ENCODE measurements around the gene PTPN1. TPM values are rescaled to one million over a fixed set of nuclear protein-coding genes. Genes with fewer than 3 reads are reported as not detected.

PTPN1 gene
- total RNA-seq, 2 experiments from 2014 or later = 17.1 to 25.1 TPM

DNA sequence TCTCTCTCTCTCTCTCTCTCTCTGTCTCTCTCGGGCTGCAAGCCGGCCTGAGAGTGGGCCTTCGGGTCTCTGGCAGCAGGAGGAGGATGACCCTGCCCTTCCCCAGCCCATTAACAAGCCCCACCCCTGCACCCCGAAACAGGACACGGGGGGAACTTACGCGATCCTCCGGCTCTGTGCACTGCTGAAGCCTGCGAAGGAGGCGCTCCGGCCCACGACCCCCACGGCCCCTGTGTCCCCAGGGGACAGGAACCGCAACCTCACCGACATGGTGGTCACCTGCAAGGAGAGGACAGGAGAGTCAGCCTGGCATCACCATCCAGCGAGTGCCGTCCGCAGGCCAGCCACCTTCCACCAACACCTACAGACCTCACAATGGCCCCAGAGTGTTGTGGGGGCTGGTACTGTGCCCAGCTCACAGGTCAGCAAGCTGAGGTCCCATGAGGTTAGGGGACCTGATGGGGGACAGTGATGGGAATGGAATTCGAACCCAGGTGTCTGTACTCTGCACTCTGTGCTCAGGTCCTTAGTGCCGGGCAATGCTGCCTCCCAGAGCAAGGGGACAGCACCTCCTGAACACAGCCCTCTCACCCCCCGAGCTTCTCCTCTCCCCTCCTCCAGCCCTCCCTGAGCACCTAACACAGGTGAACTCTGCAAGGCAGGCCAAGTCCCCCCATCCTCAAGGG lies 120.5 kb downstream of the PTPN1 start:
- Histone ChIP-seq H3K27ac (ENCODE audit: low read depth, low read length, poor library complexity, severe bottlenecking) (no peak overlapping the region), H3K4me2 (ENCODE audit: low read length) (no peak overlapping the region), H2AFZ (ENCODE audit: low read length) (no peak overlapping the region), H3K4me1 (ENCODE audit: insufficient read depth, low read length, poor library complexity, severe bottlenecking) (peaks cover 21% of the 10 kb centered on the region), H3K79me2 (ENCODE audit: insufficient read depth, low read depth, low read length) (no peaks in the 10 kb centered on the region), H3K36me3 (ENCODE audit: insufficient read depth, low read length) (no peaks in the 10 kb centered on the region), H3K4me3 (ENCODE audit: low read depth, low read length, poor library complexity, severe bottlenecking) (no peak overlapping the region), H4K20me1 (ENCODE audit: insufficient read depth, low read length) (no peaks in the 10 kb centered on the region), H3K9me3 (ENCODE audit: low read length) (no peaks in the 10 kb centered on the region), H3K9me2 (ENCODE audit: insufficient read depth, low read length) (no peaks in the 10 kb centered on the region)
- DNase-seq (ENCODE audit: low spot score) = no peak
- BruUV-seq (replicated peaks) = no TSS peak
- ChIA-PET CTCF (ENCODE audit: unreplicated experiment) (interaction anchor here (0.6 kb wide), 1 partner anchor 38 kb away, joined by 4 read pairs; no protein-coding TSS in a partner anchor), POLR2A (no interaction called here)
- TF ChIP-seq, protein P1, sequence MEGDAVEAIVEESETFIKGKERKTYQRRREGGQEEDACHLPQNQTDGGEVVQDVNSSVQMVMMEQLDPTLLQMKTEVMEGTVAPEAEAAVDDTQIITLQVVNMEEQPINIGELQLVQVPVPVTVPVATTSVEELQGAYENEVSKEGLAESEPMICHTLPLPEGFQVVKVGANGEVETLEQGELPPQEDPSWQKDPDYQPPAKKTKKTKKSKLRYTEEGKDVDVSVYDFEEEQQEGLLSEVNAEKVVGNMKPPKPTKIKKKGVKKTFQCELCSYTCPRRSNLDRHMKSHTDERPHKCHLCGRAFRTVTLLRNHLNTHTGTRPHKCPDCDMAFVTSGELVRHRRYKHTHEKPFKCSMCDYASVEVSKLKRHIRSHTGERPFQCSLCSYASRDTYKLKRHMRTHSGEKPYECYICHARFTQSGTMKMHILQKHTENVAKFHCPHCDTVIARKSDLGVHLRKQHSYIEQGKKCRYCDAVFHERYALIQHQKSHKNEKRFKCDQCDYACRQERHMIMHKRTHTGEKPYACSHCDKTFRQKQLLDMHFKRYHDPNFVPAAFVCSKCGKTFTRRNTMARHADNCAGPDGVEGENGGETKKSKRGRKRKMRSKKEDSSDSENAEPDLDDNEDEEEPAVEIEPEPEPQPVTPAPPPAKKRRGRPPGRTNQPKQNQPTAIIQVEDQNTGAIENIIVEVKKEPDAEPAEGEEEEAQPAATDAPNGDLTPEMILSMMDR (conservative IDR thresholded peaks at IDR 0.05; ENCODE audit: low read length) = no peak
- TF ChIP-seq EZH2phosphoT487 (IDR thresholded peaks at IDR 0.05; ENCODE audit: borderline replicate concordance, low read depth, low read length) = no peak
- intact Hi-C loops (cut with micrococcal nuclease; ENCODE audit: unreplicated experiment) = no loop called here

DNA sequence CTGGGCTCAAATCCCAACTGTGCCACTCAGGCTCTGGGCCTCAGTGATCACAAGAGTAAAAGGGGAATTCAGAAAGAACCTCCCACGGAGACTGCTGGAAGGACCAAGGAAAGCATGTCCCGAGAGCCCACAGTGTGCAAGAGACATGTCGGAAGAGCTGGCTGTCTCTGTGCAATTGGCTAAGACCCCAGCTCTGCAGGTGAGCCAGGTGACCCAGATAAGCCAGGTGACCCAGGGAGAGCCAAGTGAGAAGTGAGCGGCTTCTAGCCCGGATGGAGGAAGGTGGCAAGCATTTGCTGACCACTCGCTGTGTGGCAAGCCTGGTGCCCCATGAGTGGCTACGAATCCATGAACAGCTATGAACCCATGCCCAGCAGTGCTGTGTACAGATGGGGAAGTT lies 122.1 kb downstream of the PTPN1 start:
- DNase-seq (ENCODE audit: low spot score) = no peak
- ChIA-PET POLR2A (interaction anchor here (0.5 to 0.6 kb wide), 2 partner anchors 18 to 35 kb away, joined by 5 to 6 read pairs; no protein-coding TSS in a partner anchor), CTCF (ENCODE audit: unreplicated experiment) (no interaction called here)
- H3K9me2 ChIP-seq (ENCODE audit: insufficient read depth, low read length) = no peaks in the 10 kb centered on the region
- no peak overlapping the region for H3K27ac ChIP-seq (ENCODE audit: low read depth, low read length, poor library complexity, severe bottlenecking)
- TF ChIP-seq EZH2phosphoT487 (IDR thresholded peaks at IDR 0.05; ENCODE audit: borderline replicate concordance, low read depth, low read length) = no peak
- TF ChIP-seq, protein P1 (conservative IDR thresholded peaks at IDR 0.05; ENCODE audit: low read length) = no peak
- intact Hi-C loops (cut with micrococcal nuclease; ENCODE audit: unreplicated experiment) = no loop called here
- no peak overlapping the region for H3K4me2 ChIP-seq (ENCODE audit: low read length)
- no peak overlapping the region for H2AFZ ChIP-seq (ENCODE audit: low read length)
- H3K9me3 ChIP-seq (ENCODE audit: low read length) = no peaks in the 10 kb centered on the region
- H4K20me1 ChIP-seq (ENCODE audit: insufficient read depth, low read length) = no peaks in the 10 kb centered on the region
- peaks cover 16% of the 10 kb centered on the region for H3K4me1 ChIP-seq (ENCODE audit: insufficient read depth, low read length, poor library complexity, severe bottlenecking)
- no TSS peak for BruUV-seq (replicated peaks)
- H3K4me3 ChIP-seq (ENCODE audit: low read depth, low read length, poor library complexity, severe bottlenecking) = no peak overlapping the region
- H3K36me3 ChIP-seq (ENCODE audit: insufficient read depth, low read length) = no peaks in the 10 kb centered on the region
- no peaks in the 10 kb centered on the region for H3K79me2 ChIP-seq (ENCODE audit: insufficient read depth, low read depth, low read length)

- DNase-seq (ENCODE audit: low spot score) = no peak
- BruUV-seq (replicated peaks) = no TSS peak
- no peaks in the 10 kb centered on the region for H3K79me2 ChIP-seq (ENCODE audit: insufficient read depth, low read depth, low read length)
- H4K20me1 ChIP-seq (ENCODE audit: insufficient read depth, low read length) = no peaks in the 10 kb centered on the region
- H3K36me3 ChIP-seq (ENCODE audit: insufficient read depth, low read length) = no peaks in the 10 kb centered on the region
- peaks cover 13% of the 10 kb centered on the region for H3K4me1 ChIP-seq (ENCODE audit: insufficient read depth, low read length, poor library complexity, severe bottlenecking)
- no peaks in the 10 kb centered on the region for H3K9me3 ChIP-seq (ENCODE audit: low read length)
- intact Hi-C loops (cut with micrococcal nuclease; ENCODE audit: unreplicated experiment) = no loop called here
- CTCF ChIA-PET (ENCODE audit: unreplicated experiment) = no interaction called here
- H3K4me3 ChIP-seq (ENCODE audit: low read depth, low read length, poor library complexity, severe bottlenecking) = no peak overlapping the region
- no peak overlapping the region for H3K4me2 ChIP-seq (ENCODE audit: low read length)
- no peaks in the 10 kb centered on the region for H3K9me2 ChIP-seq (ENCODE audit: insufficient read depth, low read length)
- no peak overlapping the region for H3K27ac ChIP-seq (ENCODE audit: low read depth, low read length, poor library complexity, severe bottlenecking)
- TF ChIP-seq, protein P1 (conservative IDR thresholded peaks at IDR 0.05; ENCODE audit: low read length) = no peak
- TF ChIP-seq EZH2phosphoT487 (IDR thresholded peaks at IDR 0.05; ENCODE audit: borderline replicate concordance, low read depth, low read length) = no peak
- POLR2A ChIA-PET = interaction anchor here (0.5 to 0.9 kb wide), 4 partner anchors 11 to 34 kb away, joined by 3 to 6 read pairs (median 6); no protein-coding TSS in a partner anchor
- H2AFZ ChIP-seq (ENCODE audit: low read length) = no peak overlapping the region
These were observed 122.5 kb downstream of the PTPN1 start for GRCh38 chr20:50632701-50633100.
